K562 (cell line): ENCODE measurements around the gene ASB13. TPM values are rescaled to one million over a fixed set of nuclear protein-coding genes. Genes with fewer than 3 reads are reported as not detected.

Source experiments
- ARID1B ChIP-seq: fragments of 450-650 bp; IDR thresholded peaks from 2 replicates; pipeline ENCODE4 v1.6.1; 2016; ENCODE audit warnings: antibody characterized with exemption, mild to moderate bottlenecking, inconsistent platforms
- BHLHE40 ChIP-seq: IDR thresholded peaks from 2 replicates; pipeline ENCODE4 v1.6.1; 2011; ENCODE audit warnings: low read length, improper control_type of control experiment
- CCNT2 ChIP-seq: IDR thresholded peaks from 2 replicates; pipeline ENCODE4 v1.6.1; 2011; ENCODE audit warnings: borderline replicate concordance, low read depth, mild to moderate bottlenecking, moderate library complexity, mixed read lengths, low read length; ENCODE audit not compliant: insufficient read length; ENCODE audit errors: extremely low read depth
- CREB1 ChIP-seq, 2 experiments: sonication (generic) in 1 of 2; formaldehyde crosslinking in 1 of 2; IDR thresholded peaks; 2 replicates each; pipeline versions ENCODE4 v1.6.1 to v1.8.0; 2012 to 2022; ENCODE audit warnings: inconsistent platforms in 1 of 2, mild to moderate bottlenecking in 1 of 2, missing genetic modification reagents in 1 of 2, moderate library complexity in 1 of 2
- FOXJ3 ChIP-seq: sonication (generic); formaldehyde crosslinking; IDR thresholded peaks from 2 replicates; pipeline ENCODE4 v1.4.0; 2020; ENCODE audit warnings: mild to moderate bottlenecking, missing genetic modification reagents
- GATAD2A ChIP-seq: fragments of 450-650 bp; IDR thresholded peaks from 2 replicates; pipeline ENCODE4 v1.6.1; 2017
- GMEB1 ChIP-seq: fragments of 250-450 bp; sonication (Bioruptor Pico); IDR thresholded peaks from 2 replicates; pipeline ENCODE4 v1.4.0; 2020; ENCODE audit warnings: mild to moderate bottlenecking
- L3MBTL2 ChIP-seq: fragments of 450-650 bp; IDR thresholded peaks from 2 replicates; pipeline ENCODE4 v1.6.1; 2016; ENCODE audit warnings: mild to moderate bottlenecking, moderate library complexity
- NCOA4 ChIP-seq: fragments of 450-650 bp; IDR thresholded peaks from 2 replicates; pipeline ENCODE4 v1.6.1; 2018; ENCODE audit warnings: mild to moderate bottlenecking; ENCODE audit not compliant: partially characterized antibody
- NR1H2 ChIP-seq: sonication (generic); formaldehyde crosslinking; IDR thresholded peaks from 2 replicates; pipeline ENCODE4 v1.4.0; 2020; ENCODE audit warnings: mild to moderate bottlenecking, missing genetic modification reagents
- POLR2B ChIP-seq: fragments of 450-650 bp; IDR thresholded peaks from 2 replicates; pipeline ENCODE4 v1.6.1; 2018; ENCODE audit warnings: low read depth; ENCODE audit not compliant: partially characterized antibody
- RAD21 ChIP-seq, 2 experiments: fragments of 250-450 bp in 1 of 2; fragments of 450-650 bp in 1 of 2; sonication (Bioruptor Pico) in 1 of 2; formaldehyde crosslinking in 1 of 2; IDR thresholded peaks in 1 of 2; conservative IDR thresholded peaks in 1 of 2; 2 replicates each; pipeline versions ENCODE4 v1.4.0 to v1.8.0; 2020 to 2022; ENCODE audit warnings: mild to moderate bottlenecking in 2 of 2, moderate library complexity in 1 of 2
- RB1 ChIP-seq: fragments of 450-650 bp; IDR thresholded peaks from 2 replicates; pipeline ENCODE4 v1.6.1; 2017; ENCODE audit warnings: low read depth, mild to moderate bottlenecking
- SAP30 ChIP-seq: fragments of 200-600 bp; sonication (generic); IDR thresholded peaks from 2 replicates; pipeline ENCODE4 v1.6.1; 2012; ENCODE audit warnings: borderline replicate concordance, low read depth, mild to moderate bottlenecking, moderate library complexity, low read length, control low read depth, inconsistent platforms; ENCODE audit not compliant: insufficient read depth, poor library complexity, severe bottlenecking
- ZC3H11A ChIP-seq: IDR thresholded peaks from 2 replicates; pipeline ENCODE4 v1.6.1; 2012; ENCODE audit warnings: low read depth, low read length, improper control_type of control experiment
- ZEB2 ChIP-seq: fragments of 450-650 bp; IDR thresholded peaks from 2 replicates; pipeline ENCODE4 v1.6.1; 2016
- ZKSCAN8 ChIP-seq: fragments of 200-800 bp; sonication (Bioruptor generic); IDR thresholded peaks from 2 replicates; pipeline ENCODE4 v1.6.1; 2016; ENCODE audit warnings: missing genetic modification characterization, missing compliant biosample characterization
- ZNF583 ChIP-seq: fragments of 250-450 bp; sonication (Bioruptor Pico); IDR thresholded peaks from 2 replicates; pipeline ENCODE4 v1.4.0; 2020
- ZSCAN32 ChIP-seq: fragments of 450-650 bp; formaldehyde crosslinking; IDR thresholded peaks from 2 replicates; pipeline ENCODE4 v1.4.0; 2020; ENCODE audit warnings: mild to moderate bottlenecking, moderate library complexity
- polyA plus RNA-seq, 8 experiments: library from polyadenylated mRNA; depleted of rRNA in 4 of 8; stranded (reverse) in 5 of 8; unstranded in 3 of 8; fragments of >200 nt; fragmentation: Nextera tagmentation in 2 of 8; fragmentation: Illumina TruSeq in 1 of 8; extraction: Ambion mirVana in 2 of 8; extraction: Trizol in 1 of 8; gene quantifications; 2 replicates each; pipeline versions ENCODE4 v1.2.1 to v1.2.3, GENCODE V29; 2011 to 2014; ENCODE audit warnings: inconsistent platforms in 1 of 8, missing spikeins in 1 of 8
- total RNA-seq, 7 experiments: library from RNA; depleted of rRNA in 6 of 7; stranded (reverse); fragments of >200 nt in 6 of 7; fragmentation: Illumina TruSeq in 2 of 7; extraction: Trizol in 2 of 7; gene quantifications; 2 replicates each; pipeline versions ENCODE4 v1.2.1 to v1.2.3, GENCODE V29; 2011 to 2021; ENCODE audit warnings: low replicate concordance in 1 of 7
- TF ChIP-seq, protein P1 (sequence below): fragments of 450-650 bp; IDR thresholded peaks from 2 replicates; pipeline ENCODE4 v1.7.1; 2018; ENCODE audit warnings: mild to moderate bottlenecking, low read depth; ENCODE audit not compliant: partially characterized antibody
- TF ChIP-seq, protein P2 (sequence below): sonication (generic); formaldehyde crosslinking; IDR thresholded peaks from 2 replicates; pipeline ENCODE4 v1.9.0; 2022; ENCODE audit warnings: mild to moderate bottlenecking, missing genetic modification reagents
- TF ChIP-seq, protein P3 (sequence below): IDR thresholded peaks from 2 replicates; pipeline ENCODE4 v1.6.1; 2012; ENCODE audit warnings: low read depth, low read length, improper control_type of control experiment, borderline replicate concordance

Gene ASB13
- total and polyA plus RNA-seq, 9 of the 15 experiments (the other 6 are each of a cell fraction or from before 2014, with no cell fraction given), result 5.2 to 28.8 (median 16.9) TPM

DNA sequence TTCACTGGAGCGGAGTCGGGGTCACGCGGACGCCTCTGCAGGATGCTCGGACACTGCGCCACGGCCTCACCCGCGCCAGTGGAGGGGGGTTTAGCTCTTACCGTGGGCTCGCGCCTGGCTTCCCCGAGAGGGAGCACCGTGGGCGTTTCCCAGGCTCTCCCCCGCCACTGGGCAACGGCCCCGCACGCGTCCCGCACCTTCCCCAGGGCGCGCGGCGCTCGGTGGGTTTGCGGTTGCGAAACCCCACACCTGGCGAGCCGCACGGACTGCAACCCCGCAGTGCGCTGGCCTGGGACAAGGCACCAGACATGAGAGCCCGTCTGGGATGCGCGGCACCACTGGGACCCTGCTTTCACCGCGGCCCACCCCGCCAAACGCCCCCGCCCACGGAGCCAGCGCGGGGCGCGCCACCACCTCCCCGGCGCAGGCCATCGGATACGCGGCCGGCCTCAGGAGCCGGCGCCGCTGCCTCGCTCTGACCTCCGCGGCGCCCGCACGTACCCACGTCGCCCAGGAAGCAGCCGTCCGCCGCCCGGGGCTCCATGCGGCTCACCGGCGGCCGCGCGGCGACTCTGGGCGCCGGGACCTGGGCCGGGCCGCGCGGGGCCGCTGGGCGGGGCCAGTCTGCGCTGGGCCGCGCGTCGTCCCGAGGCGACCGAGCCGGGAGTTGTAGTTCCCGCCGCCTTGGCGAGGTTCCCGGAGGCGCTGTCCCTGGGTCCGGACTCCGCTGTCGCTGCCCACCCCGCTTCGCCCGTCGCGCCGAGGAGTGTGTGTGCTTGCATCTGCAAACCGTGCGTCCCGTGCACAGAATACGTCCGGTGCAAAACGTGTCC, at the start of gene ASB13 (continued):
- TF ChIP-seq, protein P1, sequence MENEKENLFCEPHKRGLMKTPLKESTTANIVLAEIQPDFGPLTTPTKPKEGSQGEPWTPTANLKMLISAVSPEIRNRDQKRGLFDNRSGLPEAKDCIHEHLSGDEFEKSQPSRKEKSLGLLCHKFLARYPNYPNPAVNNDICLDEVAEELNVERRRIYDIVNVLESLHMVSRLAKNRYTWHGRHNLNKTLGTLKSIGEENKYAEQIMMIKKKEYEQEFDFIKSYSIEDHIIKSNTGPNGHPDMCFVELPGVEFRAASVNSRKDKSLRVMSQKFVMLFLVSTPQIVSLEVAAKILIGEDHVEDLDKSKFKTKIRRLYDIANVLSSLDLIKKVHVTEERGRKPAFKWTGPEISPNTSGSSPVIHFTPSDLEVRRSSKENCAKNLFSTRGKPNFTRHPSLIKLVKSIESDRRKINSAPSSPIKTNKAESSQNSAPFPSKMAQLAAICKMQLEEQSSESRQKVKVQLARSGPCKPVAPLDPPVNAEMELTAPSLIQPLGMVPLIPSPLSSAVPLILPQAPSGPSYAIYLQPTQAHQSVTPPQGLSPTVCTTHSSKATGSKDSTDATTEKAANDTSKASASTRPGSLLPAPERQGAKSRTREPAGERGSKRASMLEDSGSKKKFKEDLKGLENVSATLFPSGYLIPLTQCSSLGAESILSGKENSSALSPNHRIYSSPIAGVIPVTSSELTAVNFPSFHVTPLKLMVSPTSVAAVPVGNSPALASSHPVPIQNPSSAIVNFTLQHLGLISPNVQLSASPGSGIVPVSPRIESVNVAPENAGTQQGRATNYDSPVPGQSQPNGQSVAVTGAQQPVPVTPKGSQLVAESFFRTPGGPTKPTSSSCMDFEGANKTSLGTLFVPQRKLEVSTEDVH, result no peak
- TF ChIP-seq NR1H2, result peak; percentile 48; the same call in 1 of the 2 replicates
- peak; percentile 28 for TF ChIP-seq L3MBTL2
- no peak for TF ChIP-seq ZEB2
- TF ChIP-seq ZNF583 (CRISPR knock-in tag), result no peak
- TF ChIP-seq RB1, result peak; percentile 61
- no peak for TF ChIP-seq GATAD2A
- TF ChIP-seq ZKSCAN8, result no peak
- TF ChIP-seq BHLHE40, result peak; percentile 38; the same call in 1 of the 2 replicates
- TF ChIP-seq NCOA4, result no peak
- peak; percentile 24 for TF ChIP-seq SAP30
- no peak for TF ChIP-seq RAD21 (CRISPR knock-in tag; conservative IDR thresholded peaks at IDR 0.05 in 1 of 2, IDR thresholded peaks at IDR 0.05 in 1 of 2)
- no peak for TF ChIP-seq ZSCAN32
- TF ChIP-seq FOXJ3 (CRISPR knock-in tag), result no peak
- TF ChIP-seq POLR2B, result no peak
- no peak for TF ChIP-seq ARID1B
- TF ChIP-seq, protein P2, sequence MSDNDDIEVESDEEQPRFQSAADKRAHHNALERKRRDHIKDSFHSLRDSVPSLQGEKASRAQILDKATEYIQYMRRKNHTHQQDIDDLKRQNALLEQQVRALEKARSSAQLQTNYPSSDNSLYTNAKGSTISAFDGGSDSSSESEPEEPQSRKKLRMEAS (CRISPR knock-in tag), result peak; percentile 52
- peak; percentile 92 for TF ChIP-seq CREB1 (IDR thresholded peaks at IDR 0.05)
- TF ChIP-seq CREB1 (CRISPR knock-in tag; IDR thresholded peaks at IDR 0.05), result peak; percentile 82
- TF ChIP-seq ZC3H11A, result no peak
- peak; percentile 55 for TF ChIP-seq CCNT2
- TF ChIP-seq, protein P3, sequence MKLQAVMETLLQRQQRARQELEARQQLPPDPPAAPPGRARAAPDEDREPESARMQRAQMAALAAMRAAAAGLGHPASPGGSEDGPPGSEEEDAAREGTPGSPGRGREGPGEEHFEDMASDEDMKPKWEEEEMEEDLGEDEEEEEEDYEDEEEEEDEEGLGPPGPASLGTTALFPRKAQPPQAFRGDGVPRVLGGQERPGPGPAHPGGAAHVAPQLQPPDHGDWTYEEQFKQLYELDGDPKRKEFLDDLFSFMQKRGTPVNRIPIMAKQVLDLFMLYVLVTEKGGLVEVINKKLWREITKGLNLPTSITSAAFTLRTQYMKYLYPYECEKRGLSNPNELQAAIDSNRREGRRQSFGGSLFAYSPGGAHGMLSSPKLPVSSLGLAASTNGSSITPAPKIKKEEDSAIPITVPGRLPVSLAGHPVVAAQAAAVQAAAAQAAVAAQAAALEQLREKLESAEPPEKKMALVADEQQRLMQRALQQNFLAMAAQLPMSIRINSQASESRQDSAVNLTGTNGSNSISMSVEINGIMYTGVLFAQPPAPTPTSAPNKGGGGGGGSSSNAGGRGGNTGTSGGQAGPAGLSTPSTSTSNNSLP, result no peak
- peak; percentile 79 for TF ChIP-seq GMEB1 (CRISPR knock-in tag)
